HCT116 (cell line): ENCODE data around the gene PCDHGA1. TPM values are rescaled to one million over a fixed set of nuclear protein-coding genes. Genes with fewer than 3 reads are reported as not detected.

ENCODE experiments used
- ATAC-seq: fragments of 200-7000 bp; cut with Tn5 transposase; 2 replicates; pipeline ENCODE4 v1.9.1; 2020; ENCODE audit warnings: mild to moderate bottlenecking, moderate library complexity
- BruUV-seq: library from RNA; stranded (reverse); fragments of 400-500 nt; replicated peaks from 2 replicates; lab custom pipeline; 2021; lab: Mats Ljungman, UMichigan
- CTCF ChIA-PET: fragments of 300-600 bp; sonication (Branson Sonifier 250); formaldehyde crosslinking; loops from one replicate; lab custom pipeline; 2021; ENCODE audit warnings: antibody characterized with exemption; lab: Charles Lee
- POLR2A ChIA-PET: fragments of 300-600, 350-600 bp; sonication (Branson Sonifier 250); formaldehyde crosslinking; loops from one replicate; lab custom pipeline; 2021; ENCODE audit warnings: antibody characterized with exemption; lab: Charles Lee
- RAD21 ChIA-PET, 2 experiments: fragments of 300-600 bp; sonication (Branson Sonifier 250); formaldehyde crosslinking; loops; one replicate each; lab custom pipeline; 2023; ENCODE audit warnings: low total read pairs in 2 of 2; ENCODE audit not compliant: uncharacterized antibody in 2 of 2, unreplicated experiment in 2 of 2, low non-redundant PET in 1 of 2; lab: Charles Lee
- DNase-seq: peaks from one replicate; pipeline ENCODE4 v3.0.0-alpha.2; 2010; ENCODE audit warnings: low read depth, low spot score
- H2AFZ ChIP-seq: fragments of 200-600 bp; shearing (Covaris generic), sonication (generic); 2 replicates; pipeline ENCODE4 v1.6.1; 2017; ENCODE audit warnings: low read depth, mixed run types, mixed read lengths, antibody characterized with exemption, low read length; ENCODE audit not compliant: poor library complexity, severe bottlenecking
- H3K27ac ChIP-seq: 2 replicates; pipeline ENCODE4 v1.5.1; 2012; ENCODE audit warnings: low read depth, low read length
- H3K27me3 ChIP-seq: fragments of 200-600 bp; sonication (generic); 2 replicates; pipeline ENCODE4 v1.6.1; 2016; ENCODE audit warnings: mixed run types, low read length, mixed read lengths; ENCODE audit not compliant: insufficient read depth
- H3K36me3 ChIP-seq, 2 experiments: fragments of 200-500 bp in 1 of 2; fragments of 200-600 bp in 1 of 2; sonication (Bioruptor generic) in 1 of 2; sonication (generic) in 1 of 2; 2 replicates each; pipeline versions ENCODE4 v1.5.1 to v1.6.1; 2014 to 2016; ENCODE audit warnings: low read length in 2 of 2, inconsistent platforms in 1 of 2, mixed read lengths in 1 of 2, mixed run types in 1 of 2; ENCODE audit not compliant: insufficient read depth in 2 of 2, control insufficient read depth in 1 of 2
- H3K4me1 ChIP-seq, 2 experiments: fragments of 200-600 bp in 1 of 2; sonication (generic) in 1 of 2; 2 replicates each; pipeline versions ENCODE4 v1.5.1 to v1.6.1; 2012 to 2017; ENCODE audit warnings: low read length in 2 of 2, inconsistent platforms in 1 of 2, mild to moderate bottlenecking in 1 of 2, mixed read lengths in 1 of 2, mixed run types in 1 of 2, moderate library complexity in 1 of 2; ENCODE audit not compliant: insufficient read depth in 2 of 2, control insufficient read depth in 1 of 2
- H3K4me2 ChIP-seq: fragments of 200-600 bp; sonication (generic); 2 replicates; pipeline ENCODE4 v1.6.1; 2017; ENCODE audit warnings: mixed run types, low read length, mixed read lengths
- H3K4me3 ChIP-seq, 2 experiments: fragments of 200-600 bp in 1 of 2; sonication (generic) in 1 of 2; replicated peaks in 1 of 2; 2 replicates each; pipeline ENCODE4 v1.5.1; 2011 to 2016; ENCODE audit warnings: low read length in 2 of 2, control low read depth in 1 of 2, low read depth in 1 of 2, mild to moderate bottlenecking in 1 of 2, mixed read lengths in 1 of 2, mixed run types in 1 of 2
- H3K79me2 ChIP-seq: fragments of 200-600 bp; sonication (generic); 2 replicates; pipeline ENCODE4 v1.6.1; 2017; ENCODE audit warnings: mild to moderate bottlenecking, mixed run types, low read length, moderate library complexity, mixed read lengths; ENCODE audit not compliant: insufficient read depth
- H3K9ac ChIP-seq: fragments of 200-600 bp; sonication (generic); 2 replicates; pipeline ENCODE4 v1.6.1; 2016; ENCODE audit warnings: low read length, mixed read lengths
- H3K9me2 ChIP-seq: fragments of 200-600 bp; sonication (generic), shearing (Covaris generic); 2 replicates; pipeline ENCODE4 v1.6.1; 2017; ENCODE audit warnings: mixed run types, mild to moderate bottlenecking, moderate library complexity; ENCODE audit not compliant: insufficient read depth
- H3K9me3 ChIP-seq, 2 experiments: fragments of 200-500 bp in 1 of 2; fragments of 200-600 bp in 1 of 2; sonication (Bioruptor generic) in 1 of 2; sonication (generic) in 1 of 2; 2 replicates each; pipeline ENCODE4 v1.6.1; 2014 to 2017; ENCODE audit warnings: low read length in 2 of 2, mixed read lengths in 2 of 2, inconsistent platforms in 1 of 2, low read depth in 1 of 2, mild to moderate bottlenecking in 1 of 2, mixed run types in 1 of 2, moderate library complexity in 1 of 2; ENCODE audit not compliant: control insufficient read depth in 1 of 2, insufficient read depth in 1 of 2
- H4K20me1 ChIP-seq: fragments of 200-600 bp; sonication (generic), shearing (Covaris generic); 2 replicates; pipeline ENCODE4 v1.6.1; 2017; ENCODE audit warnings: mixed run types, mild to moderate bottlenecking, moderate library complexity; ENCODE audit not compliant: insufficient read depth
- CBX3 ChIP-seq: IDR thresholded peaks from 2 replicates; pipeline ENCODE4 v1.6.1; 2012; ENCODE audit warnings: low read depth
- CEBPB ChIP-seq: IDR thresholded peaks from 2 replicates; pipeline ENCODE4 v1.6.1; 2012; ENCODE audit warnings: low read depth
- EGR1 ChIP-seq: IDR thresholded peaks from 2 replicates; pipeline ENCODE4 v1.6.1; 2012; ENCODE audit warnings: low read depth
- ELF1 ChIP-seq: IDR thresholded peaks from 2 replicates; pipeline ENCODE4 v1.6.1; 2012; ENCODE audit warnings: low read depth, borderline replicate concordance
- EZH2 ChIP-seq: fragments of 200-600 bp; sonication (generic); IDR thresholded peaks from 2 replicates; pipeline ENCODE4 v1.6.1; 2017; ENCODE audit warnings: antibody characterized with exemption, mixed run types
- EZH2phosphoT487 ChIP-seq: fragments of 200-600 bp; IDR thresholded peaks from 2 replicates; pipeline ENCODE4 v1.6.1; 2018; ENCODE audit warnings: antibody characterized with exemption, borderline replicate concordance
- FOSL1 ChIP-seq: IDR thresholded peaks from 2 replicates; pipeline ENCODE4 v1.6.1; 2012; ENCODE audit warnings: low read depth
- JUND ChIP-seq: IDR thresholded peaks from 2 replicates; pipeline ENCODE4 v1.6.1; 2012
- POLR2A ChIP-seq: IDR thresholded peaks from 2 replicates; pipeline ENCODE4 v1.7.0; 2011; ENCODE audit warnings: borderline replicate concordance; ENCODE audit not compliant: insufficient read depth, insufficient read length; ENCODE audit errors: extremely low read depth
- POLR2AphosphoS5 ChIP-seq: IDR thresholded peaks from 2 replicates; pipeline ENCODE4 v1.6.1; 2011; ENCODE audit warnings: mild to moderate bottlenecking, low read depth, low read length, moderate library complexity
- RAD21 ChIP-seq: IDR thresholded peaks from 2 replicates; pipeline ENCODE4 v1.6.1; 2012; ENCODE audit warnings: low read depth, mild to moderate bottlenecking
- SRF ChIP-seq: IDR thresholded peaks from 2 replicates; pipeline ENCODE4 v1.6.1; 2012; ENCODE audit warnings: low read depth
- TCF7L2 ChIP-seq: IDR thresholded peaks from 2 replicates; pipeline ENCODE4 v1.7.0; 2011; ENCODE audit warnings: borderline replicate concordance, inconsistent platforms; ENCODE audit not compliant: insufficient read depth, insufficient read length; ENCODE audit errors: extremely low read depth
- ZFX ChIP-seq: fragments of 450-650 bp; IDR thresholded peaks from 2 replicates; pipeline ENCODE4 v1.6.1; 2017
- ZNF274 ChIP-seq: fragments of 200-500 bp; sonication (Bioruptor generic); IDR thresholded peaks from 2 replicates; pipeline ENCODE4 v1.6.1; 2014; ENCODE audit warnings: mild to moderate bottlenecking, low read depth, low read length, inconsistent platforms
- intact Hi-C: fragments of 100-400 bp; cut with micrococcal nuclease; formaldehyde crosslinking; loops from 2 replicates; pipeline ENCODE4 v1.10.0; 2022
- total RNA-seq: library from RNA; stranded (reverse); gene quantifications from one replicate; pipeline ENCODE4 v1.2.1, GENCODE V29; 2021; ENCODE audit not compliant: unreplicated experiment
- TF ChIP-seq, protein P1 (sequence below): IDR thresholded peaks from 2 replicates; pipeline ENCODE4 v1.6.1; 2012
- TF ChIP-seq, protein P2 (sequence below): IDR thresholded peaks from 2 replicates; pipeline ENCODE4 v1.6.1; 2011; ENCODE audit warnings: mild to moderate bottlenecking, low read length, moderate library complexity; ENCODE audit not compliant: insufficient replicate concordance; ENCODE audit errors: extremely low read depth
- TF ChIP-seq, protein P3 (sequence below): IDR thresholded peaks from 2 replicates; pipeline ENCODE4 v1.6.1; 2012; ENCODE audit warnings: low read depth
- TF ChIP-seq, protein P4 (sequence below), 3 experiments: fragments of 200-600 bp in 1 of 3; sonication (generic) in 1 of 3; IDR thresholded peaks in 2 of 3; conservative IDR thresholded peaks in 1 of 3; 2 replicates each; pipeline ENCODE4 v1.5.1; 2012 to 2017; ENCODE audit warnings: low read depth in 2 of 3, low read length in 2 of 3, antibody characterized with exemption in 1 of 3, borderline replicate concordance in 1 of 3, control low read depth in 1 of 3, mild to moderate bottlenecking in 1 of 3, mixed read lengths in 1 of 3, mixed run types in 1 of 3, moderate library complexity in 1 of 3; ENCODE audit not compliant: insufficient read depth in 1 of 3

PCDHGA1 gene
- total RNA-seq, 1 experiment from 2014 or later: 0.05 TPM

DNA sequence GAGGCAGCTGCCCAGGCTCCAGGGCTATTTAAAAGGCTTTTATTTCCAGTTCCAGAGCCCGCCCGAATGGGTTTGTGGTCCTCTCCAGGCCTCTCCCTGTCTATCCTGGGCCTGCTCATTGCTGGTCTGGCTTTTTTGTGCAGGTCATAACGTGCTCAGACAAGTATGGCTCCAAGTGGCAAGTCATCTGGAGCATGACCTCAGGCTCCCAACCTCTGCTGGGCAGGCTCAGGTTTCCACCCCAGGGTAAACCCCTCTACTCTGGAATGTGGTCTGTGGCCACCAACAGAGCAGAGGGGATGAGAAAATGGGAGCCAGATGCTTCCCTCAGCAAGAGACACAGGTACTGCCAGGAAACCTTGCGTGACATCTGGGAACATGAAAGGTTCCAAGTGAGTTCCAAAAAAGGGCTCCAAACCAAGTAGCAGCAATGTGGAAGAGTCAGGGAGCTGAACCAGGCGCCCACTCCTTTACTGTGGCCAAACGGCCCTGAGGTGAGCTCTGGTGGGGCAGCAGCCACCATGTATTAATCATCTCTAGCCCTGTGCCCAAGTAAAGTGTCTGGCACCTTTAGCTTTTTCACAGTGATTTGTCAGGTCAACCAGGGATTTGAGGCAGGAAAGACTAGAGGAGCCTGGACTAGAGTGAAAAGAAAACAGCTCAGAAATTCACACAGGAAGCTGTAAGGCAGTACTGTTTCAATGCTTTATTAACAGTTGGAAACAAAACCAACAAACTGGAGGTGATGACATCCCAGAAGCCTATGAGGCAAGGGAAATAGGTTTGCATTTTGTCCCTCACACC, 184.2 kb downstream of the PCDHGA1 start:
- H3K27ac ChIP-seq: 0 out of 2 replicates have a peak overlapping the region, but pooled peaks have one; percentile 4
- ChIA-PET POLR2A (no interaction called here), RAD21 (no interaction called here), CTCF (interaction anchor here (0.5 to 3.2 kb wide), 4 partner anchors 9 to 302 kb away, joined by 3 to 15 read pairs (median 7); partner anchors contain the start of gene PCDHGA10)
- H3K9ac ChIP-seq: no peak overlapping the region
- no peaks in the 10 kb centered on the region for H3K9me3 ChIP-seq
- DNase-seq (no peak), ATAC-seq (no peak)
- H3K36me3 ChIP-seq: peaks cover 6 to 20% of the 10 kb centered on the region in 2 experiments; a peak in 1 of 4 replicates
- BruUV-seq: no TSS peak
- H4K20me1 ChIP-seq: no peaks in the 10 kb centered on the region
- H2AFZ ChIP-seq: no peak overlapping the region
- H3K4me3 ChIP-seq: no peak overlapping the region
- peaks cover under 1% of the 10 kb centered on the region; the same call in 1 of the 2 replicates for H3K79me2 ChIP-seq
- H3K4me1 ChIP-seq: peaks cover 4 to 22% of the 10 kb centered on the region in 2 experiments
- H3K4me2 ChIP-seq: no peak overlapping the region
- H3K9me2 ChIP-seq: no peaks in the 10 kb centered on the region
- no peaks in the 10 kb centered on the region for H3K27me3 ChIP-seq
- intact Hi-C loops: loop anchor here (5.0 kb wide), 1 partner anchor 787 kb away; no protein-coding TSS in a partner anchor
- TF ChIP-seq FOSL1 (no peak), ELF1 (no peak), POLR2A (no peak), EZH2 (no peak), TCF7L2 (no peak), RAD21 (no peak), CBX3 (no peak), EZH2phosphoT487 (no peak), ZFX (no peak), EGR1 (no peak), ZNF274 (no peak), JUND (no peak), CEBPB (no peak), POLR2AphosphoS5 (no peak), SRF (no peak)
- TF ChIP-seq, protein P1, sequence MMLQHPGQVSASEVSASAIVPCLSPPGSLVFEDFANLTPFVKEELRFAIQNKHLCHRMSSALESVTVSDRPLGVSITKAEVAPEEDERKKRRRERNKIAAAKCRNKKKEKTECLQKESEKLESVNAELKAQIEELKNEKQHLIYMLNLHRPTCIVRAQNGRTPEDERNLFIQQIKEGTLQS: no peak
- TF ChIP-seq, protein P2, sequence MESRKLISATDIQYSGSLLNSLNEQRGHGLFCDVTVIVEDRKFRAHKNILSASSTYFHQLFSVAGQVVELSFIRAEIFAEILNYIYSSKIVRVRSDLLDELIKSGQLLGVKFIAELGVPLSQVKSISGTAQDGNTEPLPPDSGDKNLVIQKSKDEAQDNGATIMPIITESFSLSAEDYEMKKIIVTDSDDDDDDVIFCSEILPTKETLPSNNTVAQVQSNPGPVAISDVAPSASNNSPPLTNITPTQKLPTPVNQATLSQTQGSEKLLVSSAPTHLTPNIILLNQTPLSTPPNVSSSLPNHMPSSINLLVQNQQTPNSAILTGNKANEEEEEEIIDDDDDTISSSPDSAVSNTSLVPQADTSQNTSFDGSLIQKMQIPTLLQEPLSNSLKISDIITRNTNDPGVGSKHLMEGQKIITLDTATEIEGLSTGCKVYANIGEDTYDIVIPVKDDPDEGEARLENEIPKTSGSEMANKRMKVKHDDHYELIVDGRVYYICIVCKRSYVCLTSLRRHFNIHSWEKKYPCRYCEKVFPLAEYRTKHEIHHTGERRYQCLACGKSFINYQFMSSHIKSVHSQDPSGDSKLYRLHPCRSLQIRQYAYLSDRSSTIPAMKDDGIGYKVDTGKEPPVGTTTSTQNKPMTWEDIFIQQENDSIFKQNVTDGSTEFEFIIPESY: no peak
- TF ChIP-seq, protein P3, sequence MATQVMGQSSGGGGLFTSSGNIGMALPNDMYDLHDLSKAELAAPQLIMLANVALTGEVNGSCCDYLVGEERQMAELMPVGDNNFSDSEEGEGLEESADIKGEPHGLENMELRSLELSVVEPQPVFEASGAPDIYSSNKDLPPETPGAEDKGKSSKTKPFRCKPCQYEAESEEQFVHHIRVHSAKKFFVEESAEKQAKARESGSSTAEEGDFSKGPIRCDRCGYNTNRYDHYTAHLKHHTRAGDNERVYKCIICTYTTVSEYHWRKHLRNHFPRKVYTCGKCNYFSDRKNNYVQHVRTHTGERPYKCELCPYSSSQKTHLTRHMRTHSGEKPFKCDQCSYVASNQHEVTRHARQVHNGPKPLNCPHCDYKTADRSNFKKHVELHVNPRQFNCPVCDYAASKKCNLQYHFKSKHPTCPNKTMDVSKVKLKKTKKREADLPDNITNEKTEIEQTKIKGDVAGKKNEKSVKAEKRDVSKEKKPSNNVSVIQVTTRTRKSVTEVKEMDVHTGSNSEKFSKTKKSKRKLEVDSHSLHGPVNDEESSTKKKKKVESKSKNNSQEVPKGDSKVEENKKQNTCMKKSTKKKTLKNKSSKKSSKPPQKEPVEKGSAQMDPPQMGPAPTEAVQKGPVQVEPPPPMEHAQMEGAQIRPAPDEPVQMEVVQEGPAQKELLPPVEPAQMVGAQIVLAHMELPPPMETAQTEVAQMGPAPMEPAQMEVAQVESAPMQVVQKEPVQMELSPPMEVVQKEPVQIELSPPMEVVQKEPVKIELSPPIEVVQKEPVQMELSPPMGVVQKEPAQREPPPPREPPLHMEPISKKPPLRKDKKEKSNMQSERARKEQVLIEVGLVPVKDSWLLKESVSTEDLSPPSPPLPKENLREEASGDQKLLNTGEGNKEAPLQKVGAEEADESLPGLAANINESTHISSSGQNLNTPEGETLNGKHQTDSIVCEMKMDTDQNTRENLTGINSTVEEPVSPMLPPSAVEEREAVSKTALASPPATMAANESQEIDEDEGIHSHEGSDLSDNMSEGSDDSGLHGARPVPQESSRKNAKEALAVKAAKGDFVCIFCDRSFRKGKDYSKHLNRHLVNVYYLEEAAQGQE: no peak
- TF ChIP-seq, protein P4, sequence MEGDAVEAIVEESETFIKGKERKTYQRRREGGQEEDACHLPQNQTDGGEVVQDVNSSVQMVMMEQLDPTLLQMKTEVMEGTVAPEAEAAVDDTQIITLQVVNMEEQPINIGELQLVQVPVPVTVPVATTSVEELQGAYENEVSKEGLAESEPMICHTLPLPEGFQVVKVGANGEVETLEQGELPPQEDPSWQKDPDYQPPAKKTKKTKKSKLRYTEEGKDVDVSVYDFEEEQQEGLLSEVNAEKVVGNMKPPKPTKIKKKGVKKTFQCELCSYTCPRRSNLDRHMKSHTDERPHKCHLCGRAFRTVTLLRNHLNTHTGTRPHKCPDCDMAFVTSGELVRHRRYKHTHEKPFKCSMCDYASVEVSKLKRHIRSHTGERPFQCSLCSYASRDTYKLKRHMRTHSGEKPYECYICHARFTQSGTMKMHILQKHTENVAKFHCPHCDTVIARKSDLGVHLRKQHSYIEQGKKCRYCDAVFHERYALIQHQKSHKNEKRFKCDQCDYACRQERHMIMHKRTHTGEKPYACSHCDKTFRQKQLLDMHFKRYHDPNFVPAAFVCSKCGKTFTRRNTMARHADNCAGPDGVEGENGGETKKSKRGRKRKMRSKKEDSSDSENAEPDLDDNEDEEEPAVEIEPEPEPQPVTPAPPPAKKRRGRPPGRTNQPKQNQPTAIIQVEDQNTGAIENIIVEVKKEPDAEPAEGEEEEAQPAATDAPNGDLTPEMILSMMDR (IDR thresholded peaks at IDR 0.05 in 2 of 3, conservative IDR thresholded peaks at IDR 0.05 in 1 of 3; ENCODE audit: borderline replicate concordance in 1 of 3, insufficient read depth in 1 of 3, low read depth in 2 of 3, low read length in 2 of 3): no peak
